ENCODE results near the gene HMX2. TPM values are rescaled to one million over a fixed set of nuclear protein-coding genes. Genes with fewer than 3 reads are reported as not detected.

HMX2 gene
- total and polyA plus RNA-seq, 2 donors (not counting 1 experiment from before 2014, with no cell fraction given), result not detected

DNA sequence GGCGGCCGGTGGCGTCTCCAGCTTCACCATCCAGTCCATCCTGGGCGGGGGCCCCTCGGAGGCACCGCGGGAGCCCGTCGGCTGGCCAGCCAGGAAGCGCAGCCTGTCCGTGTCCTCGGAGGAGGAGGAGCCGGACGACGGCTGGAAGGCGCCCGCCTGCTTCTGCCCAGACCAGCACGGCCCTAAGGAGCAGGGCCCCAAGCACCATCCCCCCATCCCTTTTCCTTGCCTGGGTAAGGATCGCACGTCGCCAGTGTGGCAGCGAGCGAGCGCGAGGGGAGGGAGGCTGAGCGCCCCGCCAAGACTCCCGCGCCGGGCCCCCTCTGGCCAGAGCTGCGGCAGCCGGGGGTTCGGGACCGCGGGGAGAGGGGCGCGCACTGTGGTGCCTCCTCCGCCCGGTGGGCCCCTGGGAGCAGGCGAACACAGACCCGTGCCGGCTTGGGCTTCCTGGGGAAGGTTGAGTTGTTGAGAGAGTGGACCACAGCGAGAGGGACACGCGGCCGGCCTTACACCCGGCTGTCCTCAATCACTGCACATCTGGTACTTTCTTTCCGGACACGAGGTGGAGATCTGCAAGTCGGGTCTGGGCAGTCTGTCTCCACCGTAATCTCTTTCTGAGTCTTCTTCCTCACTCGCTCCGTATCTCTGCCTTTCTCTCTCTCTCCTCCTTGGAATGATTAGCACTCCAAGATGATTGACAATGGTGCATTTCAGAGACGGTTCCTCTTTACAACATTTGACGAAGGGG, 652 bp downstream of the HMX2 start:
- no peak overlapping the region for H3K9ac ChIP-seq (ENCODE audit: insufficient read depth, low read length)
- H3K4me2 ChIP-seq (ENCODE audit: extremely low read depth, insufficient read depth, low read length), result no peak overlapping the region
- H3K27me3 ChIP-seq (ENCODE audit: control insufficient read depth, insufficient read depth, low read length), result peaks cover 85% of the 10 kb centered on the region
- no peak overlapping the region for H2AFZ ChIP-seq (ENCODE audit: low read length)
- DNase-seq (ENCODE audit: low read depth in 2 of 2), result no peak
- TF ChIP-seq EZH2 (IDR thresholded peaks at IDR 0.05; ENCODE audit: low read length, missing control alignments) (peak; percentile 93), CTCF (conservative IDR thresholded peaks at IDR 0.05 in 1 of 2, IDR thresholded peaks at IDR 0.05 in 1 of 2; ENCODE audit: low read depth in 1 of 2, low read length in 2 of 2) (no peak)
- H3K4me1 ChIP-seq (ENCODE audit: control insufficient read depth, extremely low read depth, insufficient read depth, low read length), result no peaks in the 10 kb centered on the region
- H3K79me2 ChIP-seq (ENCODE audit: control insufficient read depth, insufficient read depth, low read length), result no peaks in the 10 kb centered on the region
- no peaks in the 10 kb centered on the region for H3K9me3 ChIP-seq (ENCODE audit: control insufficient read depth, insufficient read depth, low read depth, low read length)
- no peak overlapping the region for H3K27ac ChIP-seq (ENCODE audit: insufficient read depth, low read length)
- H3K4me3 ChIP-seq (replicated peaks in 1 of 4; ENCODE audit: control extremely low read depth in 1 of 4, insufficient read depth in 1 of 4, low read depth in 3 of 4, low read length in 4 of 4), result no peak overlapping the region
- no peaks in the 10 kb centered on the region for H3K36me3 ChIP-seq (ENCODE audit: control insufficient read depth, insufficient read depth, low read length)
- no peaks in the 10 kb centered on the region for H4K20me1 ChIP-seq (ENCODE audit: control insufficient read depth, extremely low read depth, insufficient read depth, low read length)

- DNase-seq (ENCODE audit: low read depth in 2 of 2), result no peak
- Histone ChIP-seq H3K4me2 (ENCODE audit: extremely low read depth, insufficient read depth, low read length) (peak overlapping the region; percentile 67), H3K36me3 (ENCODE audit: control insufficient read depth, insufficient read depth, low read length) (no peaks in the 10 kb centered on the region), H2AFZ (ENCODE audit: low read length) (no peak overlapping the region), H3K79me2 (ENCODE audit: control insufficient read depth, insufficient read depth, low read length) (no peaks in the 10 kb centered on the region), H4K20me1 (ENCODE audit: control insufficient read depth, extremely low read depth, insufficient read depth, low read length) (no peaks in the 10 kb centered on the region), H3K27ac (ENCODE audit: insufficient read depth, low read length) (no peak overlapping the region), H3K9ac (ENCODE audit: insufficient read depth, low read length) (no peak overlapping the region), H3K4me1 (ENCODE audit: control insufficient read depth, extremely low read depth, insufficient read depth, low read length) (no peaks in the 10 kb centered on the region), H3K27me3 (ENCODE audit: control insufficient read depth, insufficient read depth, low read length) (peaks cover 79% of the 10 kb centered on the region), H3K4me3 (replicated peaks in 1 of 4; ENCODE audit: control extremely low read depth in 1 of 4, insufficient read depth in 1 of 4, low read depth in 3 of 4, low read length in 4 of 4) (no peak overlapping the region), H3K9me3 (ENCODE audit: control insufficient read depth, insufficient read depth, low read depth, low read length) (no peaks in the 10 kb centered on the region)
- TF ChIP-seq CTCF (conservative IDR thresholded peaks at IDR 0.05 in 1 of 2, IDR thresholded peaks at IDR 0.05 in 1 of 2; ENCODE audit: low read depth in 1 of 2, low read length in 2 of 2) (no peak), EZH2 (IDR thresholded peaks at IDR 0.05; ENCODE audit: low read length, missing control alignments) (peak; percentile 21)
Observed at GRCh38 chr10:123149162-123149567, 1.2 kb downstream of the HMX2 start.

DNA sequence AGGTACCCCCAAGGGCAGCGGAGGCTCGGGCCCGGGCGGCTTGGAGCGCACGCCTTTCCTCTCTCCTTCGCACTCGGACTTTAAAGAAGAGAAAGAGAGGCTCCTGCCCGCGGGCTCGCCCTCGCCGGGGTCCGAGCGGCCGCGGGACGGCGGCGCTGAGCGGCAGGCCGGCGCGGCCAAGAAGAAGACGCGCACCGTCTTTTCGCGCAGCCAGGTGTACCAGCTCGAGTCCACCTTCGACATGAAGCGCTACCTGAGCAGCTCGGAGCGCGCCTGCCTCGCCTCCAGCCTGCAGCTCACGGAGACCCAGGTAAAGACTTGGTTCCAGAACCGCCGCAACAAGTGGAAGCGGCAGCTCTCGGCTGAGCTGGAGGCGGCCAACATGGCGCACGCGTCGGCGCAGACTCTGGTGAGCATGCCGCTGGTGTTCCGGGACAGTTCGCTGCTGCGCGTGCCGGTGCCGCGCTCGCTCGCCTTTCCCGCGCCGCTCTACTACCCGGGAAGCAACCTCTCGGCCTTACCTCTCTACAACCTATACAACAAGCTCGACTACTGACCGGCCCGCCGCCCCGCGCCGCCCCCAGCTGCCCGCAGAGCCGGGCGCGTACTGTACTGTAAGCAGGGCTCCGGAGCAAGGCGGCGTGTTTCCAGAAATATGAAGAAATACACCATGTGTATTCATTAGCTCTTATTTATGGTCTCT, 1.8 kb downstream of the HMX2 start:
- H3K27ac ChIP-seq (ENCODE audit: insufficient read depth, low read length), result no peak overlapping the region
- peak overlapping the region; percentile 34 for H2AFZ ChIP-seq (ENCODE audit: low read length)
- peak overlapping the region; percentile 12 to 47 (median 24) for H3K4me3 ChIP-seq (replicated peaks in 1 of 4; ENCODE audit: control extremely low read depth in 1 of 4, insufficient read depth in 1 of 4, low read depth in 3 of 4, low read length in 4 of 4)
- no peaks in the 10 kb centered on the region for H3K36me3 ChIP-seq (ENCODE audit: control insufficient read depth, insufficient read depth, low read length)
- peaks cover 5% of the 10 kb centered on the region for H3K79me2 ChIP-seq (ENCODE audit: control insufficient read depth, insufficient read depth, low read length)
- peak; percentile 44 to 45 for DNase-seq (ENCODE audit: low read depth in 2 of 2)
- peak overlapping the region; percentile 67 for H3K4me2 ChIP-seq (ENCODE audit: extremely low read depth, insufficient read depth, low read length)
- H3K4me1 ChIP-seq (ENCODE audit: control insufficient read depth, extremely low read depth, insufficient read depth, low read length), result no peaks in the 10 kb centered on the region
- H4K20me1 ChIP-seq (ENCODE audit: control insufficient read depth, extremely low read depth, insufficient read depth, low read length), result no peaks in the 10 kb centered on the region
- no peaks in the 10 kb centered on the region for H3K9me3 ChIP-seq (ENCODE audit: control insufficient read depth, insufficient read depth, low read depth, low read length)
- H3K9ac ChIP-seq (ENCODE audit: insufficient read depth, low read length), result no peak overlapping the region
- H3K27me3 ChIP-seq (ENCODE audit: control insufficient read depth, insufficient read depth, low read length), result peaks cover 75% of the 10 kb centered on the region
- peak; percentile 54 for TF ChIP-seq EZH2 (IDR thresholded peaks at IDR 0.05; ENCODE audit: low read length, missing control alignments)
- TF ChIP-seq CTCF (conservative IDR thresholded peaks at IDR 0.05 in 1 of 2, IDR thresholded peaks at IDR 0.05 in 1 of 2; ENCODE audit: low read depth in 1 of 2, low read length in 2 of 2), result no peak

Data from fibroblast of lung (primary cell).